Myocyte (in vitro differentiated cells): ENCODE measurements around the gene NT5C2. TPM values are rescaled to one million over a fixed set of nuclear protein-coding genes. Genes with fewer than 3 reads are reported as not detected.
"Not testable (repeated sequence)": the region's sequence is repeated elsewhere in the genome, so short reads cannot be mapped to it uniquely, and the experiment has no call there.

ENCODE experiments used
- DNase-seq: peaks from one replicate; pipeline ENCODE4 v3.0.0-alpha.2; 2012; ENCODE audit warnings: low read depth
- polyA plus RNA-seq: library from polyadenylated mRNA; unstranded; fragments of >200 nt; gene quantifications from one replicate; pipeline ENCODE4 v1.2.1, GENCODE V29; 2012; ENCODE audit warnings: missing spikeins
- total RNA-seq: library from RNA; depleted of rRNA; stranded (reverse); fragments of >200 nt; gene quantifications from 2 replicates; pipeline ENCODE4 v1.2.3, GENCODE V29; 2014

Gene NT5C2
- total RNA-seq = 57.3 and 79.4 TPM in 2 replicates
- 63.3 TPM for polyA plus RNA-seq

DNA sequence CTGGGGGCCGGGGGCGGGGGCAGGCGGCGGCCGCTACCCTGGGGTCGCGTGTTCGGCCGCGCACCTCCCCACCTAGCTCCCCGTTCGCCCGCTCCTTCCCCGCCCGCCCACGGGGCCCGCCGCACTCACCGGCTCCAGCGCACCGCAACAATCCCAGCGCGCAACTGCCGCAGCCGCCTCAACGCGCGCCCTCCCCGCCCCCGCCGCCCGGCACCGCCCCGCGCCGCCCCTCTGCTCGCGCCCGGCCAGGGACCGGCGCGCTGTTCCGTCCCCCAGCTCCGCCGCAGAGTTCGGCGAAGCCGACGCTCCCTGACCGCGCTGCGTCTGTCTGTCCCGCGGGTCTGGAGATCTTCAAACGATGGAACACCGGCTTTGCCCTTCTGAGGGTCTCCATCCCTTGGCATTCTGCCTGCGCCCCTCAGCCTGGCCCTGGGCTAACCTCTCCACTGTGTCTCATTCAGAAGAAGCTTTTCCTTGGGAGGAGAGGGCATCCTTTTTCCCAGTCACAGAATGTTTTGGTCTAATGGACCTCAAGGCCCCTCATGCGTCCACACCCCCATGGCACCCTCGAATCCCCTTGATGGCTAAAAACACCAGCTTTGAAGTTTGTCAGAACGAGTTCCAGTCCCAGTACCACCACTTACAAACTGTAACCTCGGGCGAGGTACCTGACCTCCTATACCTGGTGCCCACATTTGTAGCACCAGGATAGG is at the start of gene NT5C2:
TSS of gene NT5C2 (minus strand) at position 166 of the 713 bp plus-strand sequence. CDS start 18,314 bp downstream, outside the sequence.
- peak; percentile 82 for DNase-seq

- peak; percentile 61 for DNase-seq
These were observed 48.4 kb upstream of the NT5C2 start for GRCh38 chr10:103241262-103242011.

GRCh38 chr10:103238506-103239252 is 45.6 kb upstream of the NT5C2 start:
- DNase-seq = peak; percentile 69

GRCh38 chr10:103235775-103236174 is 42.7 kb upstream of the NT5C2 start:
- DNase-seq = no peak

DNA sequence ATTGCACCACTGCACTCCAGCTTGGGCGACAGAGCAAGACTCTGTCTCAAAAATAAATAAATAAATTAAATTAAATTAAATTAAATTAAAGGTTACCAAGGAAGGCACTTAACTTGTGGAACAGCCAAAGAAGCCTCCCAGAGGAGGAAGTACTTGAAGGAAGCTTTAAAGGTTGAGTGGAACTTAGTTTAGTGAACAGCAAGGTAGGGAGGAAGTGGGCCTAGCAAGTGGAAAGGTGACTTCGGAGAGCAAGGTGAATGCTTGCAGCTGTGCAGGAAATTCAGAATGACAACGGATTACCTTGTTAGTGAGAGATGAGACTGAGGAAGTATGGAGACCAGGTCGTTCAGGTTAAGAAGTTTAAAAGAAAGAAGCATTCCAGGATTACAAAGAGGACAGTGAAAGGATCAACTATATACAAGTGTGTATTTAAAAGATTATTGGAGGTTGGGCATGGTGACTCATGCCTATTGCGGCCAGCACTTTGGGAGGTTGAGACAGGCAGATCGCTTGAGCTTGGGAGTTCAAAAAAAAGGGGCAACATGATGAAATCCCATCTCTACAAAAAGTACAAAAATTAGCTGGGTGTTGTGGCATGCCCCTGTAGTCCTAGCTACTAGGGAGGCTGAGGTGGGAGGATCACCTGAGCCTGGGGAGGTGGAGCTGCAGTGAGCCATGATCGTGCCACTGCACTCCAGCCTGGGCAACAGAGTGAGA is 39.9 kb upstream of the NT5C2 start:
- no peak for DNase-seq

DNA sequence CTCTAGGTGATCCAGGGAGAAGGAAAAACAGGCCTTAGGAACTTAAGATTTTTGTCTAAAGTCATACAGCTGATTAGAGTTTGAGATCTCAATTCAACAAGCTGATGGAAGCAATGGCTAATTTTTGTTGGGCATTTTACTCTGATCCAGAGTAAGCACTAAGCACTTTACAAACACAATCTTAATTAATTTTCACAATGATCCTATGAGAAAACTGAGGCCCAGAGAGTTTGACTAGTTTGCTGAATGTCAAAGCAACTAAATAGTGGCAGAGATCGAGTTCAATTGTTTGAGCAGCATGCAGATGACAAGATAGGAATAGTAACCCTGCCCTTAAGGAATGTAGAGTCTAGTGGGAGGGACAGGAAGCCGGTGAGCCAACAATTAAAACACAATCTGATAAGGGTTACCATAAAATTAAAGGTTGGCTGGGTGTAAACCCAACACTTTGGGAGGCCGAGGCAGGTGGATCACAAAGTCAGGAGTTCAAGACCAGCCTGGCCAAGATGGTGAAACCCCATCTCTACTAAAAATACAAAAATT is 39.1 kb upstream of the NT5C2 start:
- DNase-seq = peak; percentile 50

GRCh38 chr10:103231047-103231551 is 38.0 kb upstream of the NT5C2 start:
- DNase-seq = peak; percentile 91

GRCh38 chr10:103227416-103227815 is 34.3 kb upstream of the NT5C2 start:
- DNase-seq = no peak

DNA sequence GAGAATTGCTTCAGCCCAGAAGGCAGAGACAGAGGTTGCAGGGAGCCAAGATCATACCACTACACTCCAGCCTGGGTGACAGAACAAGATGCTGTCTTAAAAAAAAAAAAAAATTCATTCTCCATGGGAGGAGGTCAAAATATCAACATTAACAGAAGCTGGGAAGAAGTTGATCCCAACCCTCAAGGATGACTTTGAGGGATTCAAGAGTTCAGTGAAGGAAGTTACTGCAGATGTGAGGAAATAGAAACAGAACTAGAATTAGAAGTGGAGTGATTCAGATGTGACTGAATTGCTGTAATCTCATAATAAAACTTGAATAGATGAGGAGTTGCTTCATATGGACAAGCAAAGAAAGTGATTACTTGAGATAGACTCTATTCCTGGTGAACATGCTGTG is 32.9 kb upstream of the NT5C2 start:
- DNase-seq = no peak

DNA sequence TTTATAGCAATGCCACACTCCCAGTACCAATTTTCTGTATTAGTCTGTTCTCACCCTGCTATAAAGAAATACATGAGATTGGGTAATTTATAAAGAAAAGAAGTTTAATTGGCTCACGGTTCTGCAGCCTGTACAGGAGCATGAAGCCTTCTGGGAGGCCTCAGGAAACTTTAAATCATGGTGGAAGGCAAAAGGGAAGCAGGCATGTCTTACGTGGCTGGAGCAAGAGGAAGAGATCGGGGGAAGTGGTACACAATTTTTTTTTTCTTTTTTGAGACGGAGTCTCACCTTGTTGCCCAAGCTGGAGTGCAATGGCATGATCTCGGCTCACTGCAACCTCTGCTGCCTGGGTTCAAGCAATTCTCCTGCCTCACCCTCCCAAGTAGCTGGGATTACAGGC is 31.6 kb upstream of the NT5C2 start:
- not testable (repeated sequence) for DNase-seq

DNA sequence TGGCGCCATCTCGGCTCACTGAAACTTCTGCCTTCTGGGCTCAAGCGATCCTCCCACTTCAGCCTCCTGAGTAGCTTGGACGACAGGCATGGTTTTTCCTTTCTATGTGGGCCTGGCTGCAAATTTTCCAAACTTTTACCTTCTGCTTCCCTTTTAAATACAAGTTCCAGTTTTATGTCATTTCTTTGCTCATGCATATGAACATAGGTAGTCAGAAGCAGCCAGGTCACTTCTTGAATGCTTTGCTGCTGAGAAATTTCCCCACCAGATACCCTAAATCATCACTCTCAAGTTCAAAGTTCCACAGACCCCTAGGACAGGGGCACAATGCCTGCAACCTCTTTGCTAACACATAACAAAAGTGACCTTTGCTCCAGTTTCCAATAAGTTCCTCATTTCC is 31.1 kb upstream of the NT5C2 start:
- DNase-seq = no peak

- DNase-seq = not testable (repeated sequence)
These were observed 23.3 kb upstream of the NT5C2 start for GRCh38 chr10:103216362-103216761.

DNA sequence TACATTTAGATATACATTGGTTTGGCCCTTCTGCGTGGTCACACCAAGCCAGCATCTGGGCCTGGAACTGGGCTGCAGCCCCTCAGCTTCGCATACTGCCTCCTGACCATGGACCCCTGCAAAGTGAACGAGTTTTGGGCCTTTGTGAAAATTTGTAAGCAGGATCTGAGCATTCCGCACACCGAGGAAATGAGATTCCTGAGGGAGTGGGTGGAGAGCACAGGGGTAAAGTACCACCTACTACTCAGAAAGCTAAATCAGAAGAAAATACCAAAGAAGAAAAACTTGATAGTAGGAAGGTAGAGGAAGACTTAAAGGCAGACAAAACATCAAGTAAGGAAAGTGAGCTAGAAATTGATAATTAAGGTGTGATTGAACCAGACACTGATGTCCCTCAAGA is 22.5 kb upstream of the NT5C2 start:
- DNase-seq = no peak

DNA sequence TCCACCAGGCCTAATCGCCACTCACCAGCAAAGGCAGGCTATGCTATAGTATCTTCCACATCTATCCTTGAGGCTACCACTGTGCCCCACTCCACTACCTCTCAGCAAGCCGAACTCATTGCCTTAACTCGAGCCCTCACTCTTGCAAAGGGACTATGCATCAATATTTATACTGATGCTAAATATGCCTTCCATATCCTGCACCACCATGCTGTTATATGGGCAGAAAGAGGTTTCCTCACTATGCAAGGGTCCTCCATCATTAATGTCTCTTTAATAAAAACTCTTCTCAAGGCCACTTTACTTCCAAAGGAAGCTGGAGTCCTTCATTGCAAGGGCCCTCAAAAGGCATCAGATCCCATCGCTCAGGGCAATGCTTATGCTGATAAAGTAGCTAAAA is 17.2 kb upstream of the NT5C2 start:
- DNase-seq = not testable (repeated sequence)

DNA sequence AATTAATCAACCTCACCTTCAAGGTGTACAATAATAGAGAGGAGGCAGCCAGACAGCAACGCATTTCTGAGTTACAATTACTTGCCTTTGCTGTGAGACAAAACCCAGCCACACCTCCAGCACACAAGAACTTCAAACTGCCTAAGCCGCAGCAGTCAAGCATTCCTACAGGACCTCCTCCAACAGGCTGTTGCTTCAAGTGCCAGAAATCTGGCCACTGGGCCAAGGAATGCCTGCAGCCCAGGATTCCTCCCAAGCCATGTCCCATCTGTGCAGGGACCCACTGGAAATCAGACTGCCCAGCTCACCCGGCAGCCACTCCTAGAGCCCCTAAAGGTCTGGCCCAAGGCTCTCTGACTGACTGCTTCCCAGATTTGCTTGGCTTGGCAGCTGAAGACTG is 14.6 kb upstream of the NT5C2 start:
- DNase-seq = peak; percentile 82

DNA sequence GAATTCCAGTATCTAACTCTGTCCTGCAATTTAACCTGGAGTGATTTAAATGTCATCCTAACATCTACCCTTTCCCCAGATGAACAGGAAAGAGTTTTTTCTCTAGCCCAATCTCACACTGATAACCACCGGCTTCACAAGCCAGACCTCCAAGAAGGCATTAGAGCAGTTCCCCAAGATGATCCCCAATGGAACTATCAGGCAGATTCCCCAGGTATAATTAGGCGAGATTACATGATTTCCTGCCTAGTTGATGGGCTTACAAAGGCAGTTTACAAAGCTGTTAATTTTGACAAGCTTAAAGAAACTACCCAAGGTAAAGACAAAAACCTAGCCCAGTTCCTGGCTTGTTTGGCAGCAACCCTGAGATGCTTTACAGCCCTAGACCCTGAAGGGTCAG is 14.1 kb upstream of the NT5C2 start:
- DNase-seq = no peak

- DNase-seq = not testable (repeated sequence)
These were observed 13.6 kb upstream of the NT5C2 start for GRCh38 chr10:103206715-103207114.

DNA sequence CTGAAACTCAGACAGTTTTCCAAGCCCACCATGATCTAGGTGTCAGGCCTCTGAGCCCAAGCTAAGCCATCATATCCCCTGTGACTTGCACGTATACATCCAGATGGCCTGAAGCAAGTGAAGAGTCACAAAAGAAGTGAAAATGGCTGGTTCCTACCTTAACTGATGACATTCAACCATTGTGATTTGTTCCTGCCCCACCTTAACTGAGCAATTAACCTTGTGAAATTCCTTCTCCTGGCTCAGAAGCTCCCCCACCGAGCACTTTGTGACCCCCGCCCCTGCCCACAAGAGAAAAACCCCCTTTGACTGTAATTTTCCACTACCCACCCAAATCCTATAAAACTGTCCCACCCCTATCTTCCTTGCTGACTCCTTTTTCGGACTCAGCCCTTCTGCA is 12.3 kb upstream of the NT5C2 start:
- DNase-seq = not testable (repeated sequence)

DNA sequence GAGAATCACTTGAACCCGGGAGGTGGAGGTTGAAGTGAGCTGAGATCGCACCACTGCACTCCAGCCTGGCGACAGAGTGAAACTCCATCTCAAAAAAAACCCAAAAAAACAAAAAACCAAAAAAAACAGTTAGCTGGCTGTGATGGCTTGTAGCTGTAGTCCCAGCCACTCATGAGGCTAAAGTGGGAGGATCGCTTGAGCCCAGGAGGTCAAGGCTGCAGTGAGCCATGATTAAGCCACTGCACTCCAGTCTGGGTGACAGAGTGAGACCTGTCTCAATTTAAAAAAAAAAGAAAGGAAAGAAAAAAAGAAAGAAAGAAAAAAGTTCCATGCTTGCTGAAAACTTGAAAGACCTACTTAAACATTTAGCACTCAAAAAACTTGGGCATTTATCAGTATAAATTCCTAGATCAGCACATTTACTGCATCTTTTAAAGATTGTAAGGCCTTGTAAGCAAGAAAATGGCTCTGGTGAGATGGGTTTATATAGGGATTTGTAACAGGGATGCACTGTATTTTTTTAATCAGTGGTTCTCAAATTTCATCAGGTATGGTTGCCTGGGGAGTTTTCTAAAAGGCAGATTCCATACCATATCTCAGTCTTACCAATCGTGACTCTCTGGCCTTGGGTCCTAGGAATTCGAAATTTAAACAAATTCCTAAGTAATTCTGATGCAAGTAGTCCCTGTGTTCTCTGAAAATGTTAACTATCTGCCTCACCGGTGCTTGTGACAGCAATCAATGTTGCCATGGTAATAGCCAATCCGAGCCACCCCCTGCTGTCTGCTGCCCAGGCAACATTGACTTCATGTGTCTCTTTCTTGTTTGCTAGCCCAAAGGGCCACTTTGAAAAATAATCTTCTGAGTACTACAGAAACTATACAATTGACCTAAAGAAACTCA is 11.5 kb upstream of the NT5C2 start:
- DNase-seq = no peak

GRCh38 chr10:103203466-103203865 is 10.4 kb upstream of the NT5C2 start:
- no peak for DNase-seq
